GM10266 (cell line): Measurements from ENCODE around the gene EPHB2.
"Not testable (repeated sequence)": the region's sequence is repeated elsewhere in the genome, so short reads cannot be mapped to it uniquely, and the experiment has no call there.

Experiments
- DNase-seq: peaks from one replicate; pipeline ENCODE4 v3.0.0; 2012; ENCODE audit errors: extremely low spot score
- TF ChIP-seq, protein P1 (sequence below): IDR thresholded peaks from 2 replicates; pipeline ENCODE4 v1.5.1; 2012; ENCODE audit warnings: mild to moderate bottlenecking, low read depth; ENCODE audit not compliant: control insufficient read depth, insufficient read depth; ENCODE audit errors: missing control alignments

The EPHB2 gene

DNA sequence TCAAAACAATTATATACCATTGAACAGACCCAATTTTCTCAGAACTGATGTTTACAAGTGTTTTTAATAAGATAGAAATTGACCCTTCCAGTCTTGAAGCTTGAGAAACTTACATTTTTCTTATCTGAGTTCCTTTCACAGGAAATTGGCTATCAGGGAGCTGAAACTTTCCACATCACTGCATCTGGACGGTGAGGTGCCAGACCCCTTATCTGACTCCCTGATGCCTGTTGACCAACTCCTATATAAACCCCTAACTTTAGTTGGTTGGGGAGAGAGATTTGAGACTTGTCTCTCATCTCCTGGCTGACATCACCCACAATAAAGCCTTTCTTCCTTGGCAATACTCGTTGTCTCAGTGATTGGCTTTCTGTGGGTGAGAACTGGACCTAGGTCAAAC, 230.6 kb downstream of the EPHB2 start:
- TF ChIP-seq, protein P1, sequence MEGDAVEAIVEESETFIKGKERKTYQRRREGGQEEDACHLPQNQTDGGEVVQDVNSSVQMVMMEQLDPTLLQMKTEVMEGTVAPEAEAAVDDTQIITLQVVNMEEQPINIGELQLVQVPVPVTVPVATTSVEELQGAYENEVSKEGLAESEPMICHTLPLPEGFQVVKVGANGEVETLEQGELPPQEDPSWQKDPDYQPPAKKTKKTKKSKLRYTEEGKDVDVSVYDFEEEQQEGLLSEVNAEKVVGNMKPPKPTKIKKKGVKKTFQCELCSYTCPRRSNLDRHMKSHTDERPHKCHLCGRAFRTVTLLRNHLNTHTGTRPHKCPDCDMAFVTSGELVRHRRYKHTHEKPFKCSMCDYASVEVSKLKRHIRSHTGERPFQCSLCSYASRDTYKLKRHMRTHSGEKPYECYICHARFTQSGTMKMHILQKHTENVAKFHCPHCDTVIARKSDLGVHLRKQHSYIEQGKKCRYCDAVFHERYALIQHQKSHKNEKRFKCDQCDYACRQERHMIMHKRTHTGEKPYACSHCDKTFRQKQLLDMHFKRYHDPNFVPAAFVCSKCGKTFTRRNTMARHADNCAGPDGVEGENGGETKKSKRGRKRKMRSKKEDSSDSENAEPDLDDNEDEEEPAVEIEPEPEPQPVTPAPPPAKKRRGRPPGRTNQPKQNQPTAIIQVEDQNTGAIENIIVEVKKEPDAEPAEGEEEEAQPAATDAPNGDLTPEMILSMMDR = no peak
- DNase-seq = no peak

DNA sequence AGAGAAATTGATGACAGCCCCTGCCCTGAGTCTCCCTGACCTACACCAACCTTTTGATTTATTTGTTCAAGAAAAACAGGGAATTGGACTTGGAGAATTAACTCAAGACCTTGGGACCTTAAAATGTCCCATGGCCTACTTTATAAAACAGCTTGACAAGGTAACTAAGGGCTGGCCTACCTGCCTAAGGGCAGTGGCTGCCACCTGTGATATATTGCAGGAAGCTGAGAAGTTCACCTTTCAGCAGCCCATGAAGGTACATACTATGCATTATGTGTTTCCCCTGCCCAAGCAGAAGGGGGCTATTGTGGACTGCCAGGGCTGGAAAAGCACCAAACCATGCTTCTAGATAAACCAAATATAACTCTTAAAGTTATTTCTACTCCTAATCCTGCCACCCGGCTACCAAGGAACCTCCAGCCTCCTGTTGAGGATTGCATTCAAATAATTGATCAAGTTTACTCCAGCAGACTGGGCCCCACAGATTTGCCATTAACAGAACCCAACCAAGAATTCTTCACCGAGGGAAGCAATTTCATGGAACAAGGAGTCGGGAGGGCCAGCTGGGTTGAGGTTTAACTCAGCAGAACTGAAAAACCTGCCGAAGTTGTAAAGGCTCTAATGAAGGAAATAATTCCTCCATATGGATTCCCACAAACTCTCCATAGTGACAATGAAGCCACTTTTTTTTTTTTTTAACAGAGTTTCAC, 233.9 kb downstream of the EPHB2 start:
- TF ChIP-seq, protein P1 = no peak
- DNase-seq = no peak

DNA sequence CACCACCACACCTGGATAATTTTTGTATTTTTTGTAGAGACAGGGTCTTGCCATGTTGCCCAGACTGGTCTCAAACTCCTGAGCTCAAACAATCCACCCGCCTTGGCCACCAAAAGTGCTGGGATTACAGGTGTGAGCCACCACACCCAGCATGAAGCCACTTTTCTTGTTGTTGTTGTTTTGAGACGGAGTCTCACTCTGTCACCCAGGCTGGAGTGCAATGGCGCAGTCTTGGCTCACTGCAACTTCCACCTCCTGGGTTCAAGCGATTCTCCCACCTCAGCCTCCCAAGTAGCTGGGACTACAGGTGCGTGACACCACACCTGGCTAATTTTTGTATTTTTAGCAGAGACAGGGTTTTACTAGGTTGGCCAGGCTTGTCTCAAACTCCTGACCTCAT, 234.5 kb downstream of the EPHB2 start:
- not testable (repeated sequence) for DNase-seq

DNA sequence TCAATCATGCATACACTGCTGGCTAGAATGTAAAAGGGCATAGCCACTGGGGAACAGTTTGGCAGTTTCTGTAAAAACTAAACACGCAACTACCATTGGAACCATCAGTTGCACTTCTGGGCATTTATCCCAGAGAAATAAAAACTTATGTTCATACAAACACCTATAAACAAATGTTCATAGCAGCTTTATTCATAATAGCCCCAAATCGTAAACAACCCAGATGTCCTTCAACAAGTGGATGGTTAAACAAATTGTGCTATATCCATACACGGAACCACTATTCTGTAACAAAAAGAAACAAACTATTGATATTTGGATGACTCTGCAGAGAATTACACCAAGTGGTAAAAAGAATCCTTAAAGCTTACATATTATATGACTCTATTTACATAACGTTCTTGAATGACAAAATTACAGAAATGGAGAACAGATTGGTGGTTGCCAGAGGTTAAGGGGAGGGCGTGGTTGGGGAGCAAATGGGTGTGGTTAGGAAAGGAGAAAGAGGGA, 239.2 kb downstream of the EPHB2 start:
- no peak for DNase-seq
- TF ChIP-seq, protein P1 = no peak

DNA sequence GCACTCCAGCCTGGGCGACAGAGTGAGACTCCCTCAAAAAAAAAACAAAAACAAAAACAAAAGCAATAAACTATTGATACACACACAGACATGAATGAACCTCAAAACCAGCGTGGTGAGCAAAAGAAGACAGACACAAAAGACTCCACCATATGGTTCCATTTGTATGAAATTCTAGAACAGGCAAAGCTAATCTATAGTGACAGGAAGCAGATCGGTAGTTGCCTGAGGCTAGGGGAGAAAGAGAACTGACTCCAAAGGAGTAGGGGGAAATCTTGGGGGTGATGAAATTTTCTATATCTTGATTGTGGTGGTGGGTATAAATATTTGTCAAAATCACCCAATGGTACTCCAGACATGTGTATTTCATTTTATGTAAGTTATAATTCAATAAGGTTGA, 241.2 kb downstream of the EPHB2 start:
- TF ChIP-seq, protein P1 = no peak
- DNase-seq = no peak

DNA sequence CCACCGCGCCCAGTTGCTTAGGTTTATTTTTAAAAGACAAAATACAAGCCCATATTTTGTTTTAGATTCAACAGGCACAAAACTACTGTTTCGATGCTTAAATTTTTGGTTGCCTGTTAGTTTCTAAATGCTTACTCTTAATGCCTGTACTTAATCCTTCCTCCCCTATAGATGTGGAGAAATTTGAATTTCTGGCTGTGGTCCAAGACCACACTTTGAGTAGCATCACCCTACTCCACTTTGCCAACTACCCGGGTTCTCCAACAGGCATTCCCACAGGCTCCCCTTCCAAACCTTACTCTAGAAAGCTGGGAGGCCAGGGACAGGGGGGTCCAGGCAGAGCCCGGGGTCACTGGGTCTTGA, 242.0 kb downstream of the EPHB2 start:
- no peak for DNase-seq
- TF ChIP-seq, protein P1 = no peak

DNA sequence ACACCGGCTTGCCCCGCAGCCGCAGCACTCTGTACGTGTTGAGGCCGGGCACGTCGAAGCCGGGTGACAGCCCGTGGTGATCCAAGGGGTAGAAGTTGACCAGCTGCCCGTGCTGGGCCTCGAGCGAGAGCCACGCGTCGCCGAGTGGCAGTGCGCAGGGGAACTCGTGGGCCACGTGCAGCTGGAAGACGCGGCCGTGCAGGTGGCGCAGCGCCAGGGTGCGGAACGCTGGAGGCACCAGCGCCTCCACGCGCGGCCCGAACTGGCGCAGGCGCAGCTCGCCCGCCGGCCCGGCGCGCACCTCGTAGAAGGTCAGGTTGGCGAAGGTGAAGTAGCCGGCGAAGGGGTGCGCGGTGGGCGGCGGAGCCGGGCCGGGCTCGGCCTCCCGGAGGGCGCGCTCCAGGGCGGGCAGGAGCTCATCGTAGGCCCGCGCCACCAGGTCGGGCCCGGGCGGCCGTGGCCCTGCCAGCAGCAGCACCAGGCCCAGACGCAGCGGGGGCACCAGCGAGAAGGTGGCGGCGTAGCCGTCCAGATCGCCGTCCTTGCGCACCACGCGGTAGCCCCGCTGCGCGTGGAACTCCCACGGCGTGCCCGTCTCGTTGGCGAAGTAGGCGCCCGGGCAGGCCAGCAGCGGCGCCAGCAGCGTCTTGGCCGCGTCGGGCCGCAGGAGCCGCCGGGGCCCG, 242.6 kb downstream of the EPHB2 start:
- no peak for DNase-seq
- TF ChIP-seq, protein P1 = no peak
